ENCODE data around the gene TSG101. TPM values are rescaled to one million over a fixed set of nuclear protein-coding genes. Genes with fewer than 3 reads are reported as not detected.

TSG101 gene
- total and polyA plus RNA-seq, 2 experiments from 2014 or later, result 78.6 to 105 TPM

DNA sequence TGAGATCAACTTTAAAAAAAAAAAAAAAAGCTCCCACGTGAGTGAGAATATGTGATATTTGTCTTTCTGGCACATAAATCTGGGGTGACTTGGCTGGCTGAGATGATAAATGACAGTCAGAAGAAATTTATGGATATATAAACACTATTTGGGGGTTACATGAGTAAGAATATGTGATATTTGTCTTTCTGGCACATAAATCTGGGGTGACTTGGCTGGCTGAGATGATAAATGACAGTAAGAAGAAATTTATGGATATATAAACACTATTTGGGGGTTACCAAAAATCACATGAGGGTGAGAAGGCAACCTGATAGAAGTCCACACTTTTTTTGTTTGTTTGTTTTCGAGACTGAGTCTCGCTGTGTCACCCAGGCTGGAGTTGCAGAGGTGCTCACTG, 6.6 kb upstream of the TSG101 start:
- no peaks in the 10 kb centered on the region for H3K36me3 ChIP-seq (replicated peaks; ENCODE audit: insufficient read depth, low read depth)
- WGBS (ENCODE audit: low lambda C conversion rate, missing lambda C conversion rate), result 96% methylated on average over 3 of the region's 3 CpGs
- no peak overlapping the region for H3K4me2 ChIP-seq
- no peak for TF ChIP-seq EZH2 (IDR thresholded peaks at IDR 0.05; ENCODE audit: borderline replicate concordance)
- DNase-seq (ENCODE audit: low spot score), result no peak
- H3K79me2 ChIP-seq, result peaks cover 8% of the 10 kb centered on the region
- H3K9me2 ChIP-seq (replicated peaks; ENCODE audit: insufficient read depth), result no peaks in the 10 kb centered on the region
- no peaks in the 10 kb centered on the region for H3K4me1 ChIP-seq (ENCODE audit: insufficient read depth)
- no peak overlapping the region for H2AFZ ChIP-seq
- H3K9me3 ChIP-seq (ENCODE audit: low read depth), result no peaks in the 10 kb centered on the region
- no peaks in the 10 kb centered on the region for H3K27me3 ChIP-seq
- H3K4me3 ChIP-seq, result no peak overlapping the region
- no peak overlapping the region for H3K27ac ChIP-seq
- H4K20me1 ChIP-seq (ENCODE audit: insufficient read depth, poor library complexity, severe bottlenecking), result no peaks in the 10 kb centered on the region

GRCh38 chr11:18527512-18527911, 770 bp upstream of the TSG101 start:
- Histone ChIP-seq H3K9me2 (replicated peaks; ENCODE audit: insufficient read depth) (no peaks in the 10 kb centered on the region), H3K79me2 (peaks cover 54% of the 10 kb centered on the region), H4K20me1 (ENCODE audit: insufficient read depth, poor library complexity, severe bottlenecking) (peaks cover 6% of the 10 kb centered on the region), H3K4me2 (peak overlapping the region; percentile 85), H3K9me3 (ENCODE audit: low read depth) (no peaks in the 10 kb centered on the region), H2AFZ (peak overlapping the region; percentile 76), H3K27me3 (no peaks in the 10 kb centered on the region), H3K36me3 (replicated peaks; ENCODE audit: insufficient read depth, low read depth) (no peaks in the 10 kb centered on the region), H3K27ac (peak overlapping the region; percentile 97), H3K4me1 (ENCODE audit: insufficient read depth) (peaks cover 21% of the 10 kb centered on the region), H3K4me3 (peak overlapping the region; percentile 77)
- peak; percentile 14 for DNase-seq (ENCODE audit: low spot score)
- TF ChIP-seq EZH2 (IDR thresholded peaks at IDR 0.05; ENCODE audit: borderline replicate concordance) (no peak), EZH2phosphoT487 (IDR thresholded peaks at IDR 0.05; ENCODE audit: low read depth, severe bottlenecking, unreplicated experiment) (no peak)
- TF ChIP-seq, protein P1, sequence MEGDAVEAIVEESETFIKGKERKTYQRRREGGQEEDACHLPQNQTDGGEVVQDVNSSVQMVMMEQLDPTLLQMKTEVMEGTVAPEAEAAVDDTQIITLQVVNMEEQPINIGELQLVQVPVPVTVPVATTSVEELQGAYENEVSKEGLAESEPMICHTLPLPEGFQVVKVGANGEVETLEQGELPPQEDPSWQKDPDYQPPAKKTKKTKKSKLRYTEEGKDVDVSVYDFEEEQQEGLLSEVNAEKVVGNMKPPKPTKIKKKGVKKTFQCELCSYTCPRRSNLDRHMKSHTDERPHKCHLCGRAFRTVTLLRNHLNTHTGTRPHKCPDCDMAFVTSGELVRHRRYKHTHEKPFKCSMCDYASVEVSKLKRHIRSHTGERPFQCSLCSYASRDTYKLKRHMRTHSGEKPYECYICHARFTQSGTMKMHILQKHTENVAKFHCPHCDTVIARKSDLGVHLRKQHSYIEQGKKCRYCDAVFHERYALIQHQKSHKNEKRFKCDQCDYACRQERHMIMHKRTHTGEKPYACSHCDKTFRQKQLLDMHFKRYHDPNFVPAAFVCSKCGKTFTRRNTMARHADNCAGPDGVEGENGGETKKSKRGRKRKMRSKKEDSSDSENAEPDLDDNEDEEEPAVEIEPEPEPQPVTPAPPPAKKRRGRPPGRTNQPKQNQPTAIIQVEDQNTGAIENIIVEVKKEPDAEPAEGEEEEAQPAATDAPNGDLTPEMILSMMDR (IDR thresholded peaks at IDR 0.05; ENCODE audit: poor library complexity), result no peak
- whole genome bisulfite sequencing (ENCODE audit: low lambda C conversion rate, missing lambda C conversion rate), result 52% methylated on average over 5 of the region's 5 CpGs

DNA sequence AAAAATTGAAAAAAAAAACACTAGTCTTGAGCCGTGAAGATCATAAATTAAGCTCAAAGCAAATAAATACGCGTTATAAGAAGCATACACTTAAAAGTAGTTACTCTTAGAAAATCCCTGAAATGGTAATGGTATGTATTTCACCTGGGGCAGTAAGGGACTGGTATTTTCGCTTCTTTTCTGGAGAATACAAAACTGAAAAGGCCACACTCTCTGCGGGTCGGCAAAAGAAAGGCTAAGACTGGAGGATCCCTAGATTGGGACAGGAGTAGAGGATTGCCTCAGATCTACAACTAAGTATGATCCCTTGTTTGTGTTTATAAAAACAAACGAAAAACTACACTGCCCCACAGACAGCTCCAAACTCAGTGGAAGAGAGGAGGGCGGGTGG, 617 bp downstream of the TSG101 start:
- Histone ChIP-seq H3K9me2 (replicated peaks; ENCODE audit: insufficient read depth) (no peaks in the 10 kb centered on the region), H3K4me3 (peak overlapping the region; percentile 77), H3K4me1 (ENCODE audit: insufficient read depth) (peaks cover 21% of the 10 kb centered on the region), H3K9me3 (ENCODE audit: low read depth) (no peaks in the 10 kb centered on the region), H3K79me2 (peaks cover 66% of the 10 kb centered on the region), H4K20me1 (ENCODE audit: insufficient read depth, poor library complexity, severe bottlenecking) (peaks cover 13% of the 10 kb centered on the region), H2AFZ (peak overlapping the region; percentile 76), H3K36me3 (replicated peaks; ENCODE audit: insufficient read depth, low read depth) (no peaks in the 10 kb centered on the region), H3K27me3 (no peaks in the 10 kb centered on the region), H3K4me2 (peak overlapping the region; percentile 85), H3K27ac (peak overlapping the region; percentile 97)
- WGBS (ENCODE audit: low lambda C conversion rate, missing lambda C conversion rate), result 3% methylated on average over 8 of the region's 8 CpGs
- TF ChIP-seq EZH2 (IDR thresholded peaks at IDR 0.05; ENCODE audit: borderline replicate concordance) (no peak), EZH2phosphoT487 (IDR thresholded peaks at IDR 0.05; ENCODE audit: low read depth, severe bottlenecking, unreplicated experiment) (no peak)
- TF ChIP-seq, protein P1 (IDR thresholded peaks at IDR 0.05; ENCODE audit: poor library complexity), result no peak
- DNase-seq (ENCODE audit: low spot score), result no peak

DNA sequence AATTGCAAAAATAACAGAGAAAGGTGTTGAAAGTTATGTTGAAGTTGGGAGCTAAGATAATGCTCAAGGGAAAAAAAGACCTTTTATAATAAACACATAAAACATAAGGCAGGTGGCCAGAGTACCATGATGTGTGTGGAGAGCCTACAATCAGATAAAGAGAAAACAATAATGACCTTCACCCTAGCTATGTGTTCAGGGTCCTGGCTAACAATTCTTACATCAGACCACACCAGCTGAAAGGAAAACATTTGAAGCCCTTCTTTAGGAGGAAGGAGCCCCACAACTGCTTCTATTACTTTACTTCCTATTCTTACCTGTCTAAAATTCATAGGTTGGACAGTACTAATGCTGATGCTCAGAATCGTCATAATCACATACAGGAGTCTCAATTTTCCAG, 2.5 kb downstream of the TSG101 start:
- TF ChIP-seq EZH2phosphoT487 (IDR thresholded peaks at IDR 0.05; ENCODE audit: low read depth, severe bottlenecking, unreplicated experiment), result no peak
- TF ChIP-seq EZH2 (IDR thresholded peaks at IDR 0.05; ENCODE audit: borderline replicate concordance), result no peak
- TF ChIP-seq, protein P1 (IDR thresholded peaks at IDR 0.05; ENCODE audit: poor library complexity), result no peak
- Histone ChIP-seq H3K27ac (no peak overlapping the region), H3K36me3 (replicated peaks; ENCODE audit: insufficient read depth, low read depth) (no peaks in the 10 kb centered on the region), H3K27me3 (no peaks in the 10 kb centered on the region), H3K4me2 (no peak overlapping the region), H3K79me2 (peaks cover 83% of the 10 kb centered on the region), H3K9me2 (replicated peaks; ENCODE audit: insufficient read depth) (no peaks in the 10 kb centered on the region), H3K9me3 (ENCODE audit: low read depth) (no peaks in the 10 kb centered on the region), H3K4me3 (no peak overlapping the region), H2AFZ (no peak overlapping the region), H4K20me1 (ENCODE audit: insufficient read depth, poor library complexity, severe bottlenecking) (peaks cover 21% of the 10 kb centered on the region), H3K4me1 (ENCODE audit: insufficient read depth) (peaks cover 21% of the 10 kb centered on the region)
- DNase-seq (ENCODE audit: low spot score), result no peak
- 96% methylated on average over 1 of the region's 1 CpG for WGBS (ENCODE audit: low lambda C conversion rate, missing lambda C conversion rate)
